Calu3 (cell line): Measurements from ENCODE around the gene INSIG1. TPM values are rescaled to one million over a fixed set of nuclear protein-coding genes. Genes with fewer than 3 reads are reported as not detected.
A peak's percentile ranks its signal among the peaks of the same experiment; 100 is the strongest.

Source experiments
- BruUV-seq: library from RNA; stranded (reverse); fragments of 400-500 nt; replicated peaks from 2 replicates; lab custom pipeline; 2021; lab: Mats Ljungman, UMichigan
- CTCF ChIA-PET: fragments of 300-600 bp; sonication (Branson Sonifier 250); formaldehyde crosslinking; loops from one replicate; lab custom pipeline; 2022; ENCODE audit warnings: antibody characterized with exemption; lab: Charles Lee
- DNase-seq: peaks from one replicate; pipeline ENCODE4 v3.0.0; 2022
- H3K27ac Mint-ChIP-seq: one replicate; pipeline ENCODE4 v1.8.0; 2022; ENCODE audit warnings: mixed read lengths; ENCODE audit not compliant: unreplicated experiment
- H3K27me3 Mint-ChIP-seq: one replicate; pipeline ENCODE4 v1.8.0; 2022; ENCODE audit warnings: mixed read lengths; ENCODE audit not compliant: unreplicated experiment
- H3K36me3 Mint-ChIP-seq: one replicate; pipeline ENCODE4 v1.8.0; 2022; ENCODE audit warnings: mild to moderate bottlenecking, moderate library complexity, mixed read lengths; ENCODE audit not compliant: insufficient read depth, unreplicated experiment
- H3K4me1 Mint-ChIP-seq: one replicate; pipeline ENCODE4 v1.8.0; 2022; ENCODE audit warnings: mild to moderate bottlenecking, low read depth, mixed read lengths; ENCODE audit not compliant: unreplicated experiment
- H3K4me3 Mint-ChIP-seq: one replicate; pipeline ENCODE4 v1.8.0; 2022; ENCODE audit warnings: mild to moderate bottlenecking, low read depth, moderate library complexity, mixed read lengths; ENCODE audit not compliant: unreplicated experiment
- H3K9me3 Mint-ChIP-seq: one replicate; pipeline ENCODE4 v1.8.0; 2022; ENCODE audit warnings: low read depth, mixed read lengths; ENCODE audit not compliant: unreplicated experiment
- CTCF ChIP-seq: fragments of 200-600 bp; IDR thresholded peaks from one replicate; pipeline ENCODE4 v1.8.0; 2022; ENCODE audit warnings: antibody characterized with exemption; ENCODE audit not compliant: unreplicated experiment
- intact Hi-C: fragments of 100-400 bp; cut with micrococcal nuclease; formaldehyde crosslinking; loops from one replicate; pipeline ENCODE4 v1.10.0; 2022; ENCODE audit not compliant: unreplicated experiment
- total RNA-seq: library from RNA; stranded (reverse); gene quantifications from 2 replicates; pipeline ENCODE4 v1.2.3, GENCODE V29; 2022

INSIG1 gene
- total RNA-seq, 1 experiment from 2014 or later, result 71.3 TPM

- intact Hi-C loops, result no loop called here
- TF ChIP-seq CTCF, result no peak
- Mint-ChIP-seq H3K4me3 (no peak overlapping the region), H3K9me3 (peaks cover 4% of the 10 kb centered on the region), H3K27me3 (no peaks in the 10 kb centered on the region), H3K36me3 (peaks cover 39% of the 10 kb centered on the region), H3K4me1 (peaks cover 56% of the 10 kb centered on the region), H3K27ac (no peak overlapping the region)
- no peak for DNase-seq
- no TSS peak for BruUV-seq
- CTCF ChIA-PET, result interaction anchor here (1.0 kb wide), 1 partner anchor 11 kb away, joined by 4 read pairs; no protein-coding TSS in a partner anchor
Measured at GRCh38 chr7:155293721-155294510, 3.8 kb upstream of the INSIG1 start.

- H3K36me3 Mint-ChIP-seq, result peaks cover 44% of the 10 kb centered on the region
- no peak overlapping the region for H3K27ac Mint-ChIP-seq
- no peaks in the 10 kb centered on the region for H3K27me3 Mint-ChIP-seq
- no peak for DNase-seq
- no peak for TF ChIP-seq CTCF
- peaks cover 56% of the 10 kb centered on the region for H3K4me1 Mint-ChIP-seq
- intact Hi-C loops, result no loop called here
- CTCF ChIA-PET, result interaction anchor here (1.0 kb wide), 1 partner anchor 11 kb away, joined by 4 read pairs; no protein-coding TSS in a partner anchor
- H3K4me3 Mint-ChIP-seq, result no peak overlapping the region
- peaks cover 4% of the 10 kb centered on the region for H3K9me3 Mint-ChIP-seq
- BruUV-seq, result no TSS peak
Measured at GRCh38 chr7:155294511-155294778, 3.2 kb upstream of the INSIG1 start.

- no peak for TF ChIP-seq CTCF
- Mint-ChIP-seq H3K27me3 (no peaks in the 10 kb centered on the region), H3K36me3 (peaks cover 55% of the 10 kb centered on the region), H3K4me1 (peaks cover 59% of the 10 kb centered on the region), H3K9me3 (peaks cover 4% of the 10 kb centered on the region), H3K27ac (no peak overlapping the region), H3K4me3 (no peak overlapping the region)
- CTCF ChIA-PET, result no interaction called here
- DNase-seq, result no peak
- intact Hi-C loops, result loop anchor here (5.0 kb wide), 1 partner anchor 103 kb away; no protein-coding TSS in a partner anchor
- BruUV-seq, result no TSS peak
Measured at GRCh38 chr7:155295511-155295910, 2.2 kb upstream of the INSIG1 start.

GRCh38 chr7:155296006-155296787 is 1.5 kb upstream of the INSIG1 start:
- intact Hi-C loops, result loop anchor here (5.0 kb wide), 1 partner anchor 104 kb away; no protein-coding TSS in a partner anchor
- Mint-ChIP-seq H3K36me3 (peaks cover 56% of the 10 kb centered on the region), H3K4me3 (peak overlapping the region; percentile 92), H3K4me1 (peaks cover 59% of the 10 kb centered on the region), H3K27me3 (no peaks in the 10 kb centered on the region), H3K27ac (peak overlapping the region; percentile 61), H3K9me3 (peaks cover 4% of the 10 kb centered on the region)
- CTCF ChIA-PET, result interaction anchor here (1.6 kb wide), 1 partner anchor 90 kb away, joined by 4 read pairs; no protein-coding TSS in a partner anchor
- no peak for DNase-seq
- no peak for TF ChIP-seq CTCF
- TSS peak; percentile 69 for BruUV-seq
